A172 (cell line): ENCODE data around the gene JMJD8. TPM values are rescaled to one million over a fixed set of nuclear protein-coding genes. Genes with fewer than 3 reads are reported as not detected.
A peak's percentile ranks its signal among the peaks of the same experiment; 100 is the strongest.
"Not testable (repeated sequence)": the region's sequence is repeated elsewhere in the genome, so short reads cannot be mapped to it uniquely, and the experiment has no call there.

Experiments
- DNase-seq: peaks from one replicate; pipeline ENCODE4 v3.0.0-alpha.2; 2015; ENCODE audit warnings: low spot score
- total RNA-seq: library from RNA; depleted of rRNA; stranded (reverse); fragments of >200 nt; shearing (Covaris generic); gene quantifications from 2 replicates; pipeline ENCODE4 v1.2.3, GENCODE V29; 2014

The JMJD8 gene
- total RNA-seq, 1 experiment from 2014 or later = 1.6 TPM

DNA sequence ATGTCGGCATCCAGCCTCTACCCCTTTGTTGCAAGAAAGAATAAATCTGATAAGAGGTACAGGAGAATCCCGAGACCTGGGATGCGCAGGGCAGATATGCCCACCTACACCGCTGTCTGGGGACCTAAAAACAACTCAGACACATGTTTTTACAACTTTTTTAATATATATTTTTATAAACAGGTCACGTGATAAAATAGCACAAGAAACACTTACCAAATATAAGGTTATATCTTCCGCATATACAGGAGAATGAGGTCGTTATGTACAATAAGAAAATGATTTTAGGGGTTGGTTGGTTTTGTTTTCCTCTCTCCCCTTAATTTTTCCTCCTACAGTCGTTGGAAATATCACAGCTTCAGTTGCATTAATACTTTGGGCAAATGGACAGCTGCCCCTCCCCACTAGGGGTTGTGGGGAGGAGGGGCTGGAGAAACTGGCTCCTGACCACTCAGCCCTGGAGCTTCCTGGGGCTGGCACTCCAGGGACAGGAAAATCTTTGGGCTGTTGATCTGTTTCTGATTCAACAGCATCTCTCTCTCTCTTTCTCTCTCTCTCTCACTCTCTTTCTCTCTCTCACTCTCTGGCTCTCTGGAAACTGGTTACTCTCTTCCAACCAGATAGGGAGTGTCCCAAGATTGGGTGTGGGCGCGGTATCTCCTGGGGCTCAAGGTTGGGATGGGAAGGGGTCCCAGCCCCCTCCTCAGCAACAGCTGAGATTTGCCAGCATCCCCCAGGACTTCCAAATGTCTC lies 8.4 kb upstream of the JMJD8 start:
- DNase-seq = no peak

DNA sequence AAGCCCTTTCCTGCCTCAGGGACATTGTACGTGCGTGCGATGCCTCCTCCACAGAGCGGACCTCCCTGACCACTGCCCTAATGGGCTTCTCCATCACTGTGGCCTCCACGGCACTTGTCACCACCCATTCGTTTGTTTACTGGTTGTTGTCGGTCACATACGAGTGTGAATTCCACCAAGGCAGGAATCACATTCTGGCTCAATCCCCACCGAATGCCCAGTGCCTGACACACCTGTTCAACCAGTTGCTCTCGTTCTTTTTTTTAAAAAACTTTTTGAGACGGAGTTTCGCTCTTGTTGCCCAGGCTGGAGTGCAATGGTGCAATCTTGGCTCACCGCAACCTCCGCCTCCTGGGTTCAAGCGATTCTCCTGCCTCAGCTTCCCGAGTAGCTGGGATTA lies 7.1 kb upstream of the JMJD8 start:
- not testable (repeated sequence) for DNase-seq

DNA sequence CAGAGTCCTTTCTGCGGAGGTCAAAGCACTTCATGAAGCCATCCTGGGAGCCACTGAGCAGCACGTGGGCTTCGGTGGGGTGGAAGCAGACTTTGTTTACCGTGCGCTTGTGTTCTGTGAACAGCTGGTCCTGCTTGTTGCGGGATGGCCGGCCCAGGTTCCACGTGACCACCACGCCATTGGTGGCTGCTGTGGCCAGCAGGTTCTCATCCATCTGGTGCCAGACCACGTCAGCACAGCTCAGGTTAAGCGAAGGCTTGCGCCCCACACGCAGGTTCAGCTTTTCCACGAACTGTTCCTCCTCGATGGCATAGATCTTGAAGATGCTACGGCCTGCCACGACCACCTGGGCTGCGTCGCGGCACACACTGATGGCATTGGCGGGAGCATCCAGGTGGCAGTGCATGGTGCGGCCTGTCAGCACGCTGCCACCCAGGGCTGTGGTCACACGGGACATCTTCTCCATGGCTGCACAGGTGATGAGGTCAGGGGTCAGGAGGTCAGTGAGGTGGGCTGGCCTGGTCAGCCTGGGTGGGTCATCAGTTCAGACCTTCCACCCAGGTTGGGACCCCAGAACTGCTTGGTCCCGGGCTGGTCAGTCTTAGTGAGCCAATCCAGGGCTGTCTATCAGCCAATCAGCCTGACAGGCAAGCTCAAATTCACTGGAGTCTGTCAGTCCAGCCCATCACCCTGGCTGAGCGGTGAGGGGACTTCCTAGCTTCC lies 5.2 kb upstream of the JMJD8 start:
- DNase-seq = no peak

GRCh38 chr16:687499-687898 lies 3.4 kb upstream of the JMJD8 start:
- DNase-seq = no peak

- DNase-seq = no peak
Observed at GRCh38 chr16:686459-687260, 2.5 kb upstream of the JMJD8 start.

- peak; percentile 73 for DNase-seq
Observed at GRCh38 chr16:685967-686366, 1.8 kb upstream of the JMJD8 start.

- DNase-seq = no peak
Observed at GRCh38 chr16:684961-685696, 995 bp upstream of the JMJD8 start.

DNA sequence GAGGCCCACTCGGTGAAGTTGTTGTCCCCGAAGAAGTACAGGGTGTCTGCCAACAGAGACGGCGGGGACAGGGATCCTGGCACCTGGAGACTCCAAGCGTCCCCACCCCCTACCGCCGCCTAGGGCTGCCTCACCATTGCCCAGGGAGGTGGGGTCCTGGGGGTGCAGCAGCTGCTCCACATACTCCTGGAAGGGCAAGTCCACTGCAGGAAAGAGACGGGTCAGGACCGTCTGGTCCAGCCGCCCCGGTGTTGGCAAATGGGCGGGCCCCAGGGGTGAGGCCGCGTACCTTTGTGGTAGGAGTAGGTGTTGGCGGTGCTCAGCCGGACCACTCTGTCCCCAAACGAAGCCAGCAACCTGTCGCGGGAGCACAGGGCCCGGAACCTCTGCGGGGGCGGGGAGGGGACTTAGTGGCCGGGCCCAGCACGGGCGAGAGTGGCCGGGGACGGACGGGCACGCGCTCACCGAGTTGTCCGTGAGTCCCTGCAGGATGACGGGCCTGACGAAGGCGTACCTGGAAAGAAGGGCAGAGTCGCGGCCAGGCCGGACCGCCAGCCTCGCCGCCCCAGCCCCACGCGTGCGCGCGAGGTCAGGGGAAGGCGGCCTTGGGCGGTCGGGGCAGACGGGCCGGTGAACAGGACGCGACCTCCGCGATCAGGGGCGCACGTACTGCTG lies 601 bp downstream of the JMJD8 start:
- no peak for DNase-seq

DNA sequence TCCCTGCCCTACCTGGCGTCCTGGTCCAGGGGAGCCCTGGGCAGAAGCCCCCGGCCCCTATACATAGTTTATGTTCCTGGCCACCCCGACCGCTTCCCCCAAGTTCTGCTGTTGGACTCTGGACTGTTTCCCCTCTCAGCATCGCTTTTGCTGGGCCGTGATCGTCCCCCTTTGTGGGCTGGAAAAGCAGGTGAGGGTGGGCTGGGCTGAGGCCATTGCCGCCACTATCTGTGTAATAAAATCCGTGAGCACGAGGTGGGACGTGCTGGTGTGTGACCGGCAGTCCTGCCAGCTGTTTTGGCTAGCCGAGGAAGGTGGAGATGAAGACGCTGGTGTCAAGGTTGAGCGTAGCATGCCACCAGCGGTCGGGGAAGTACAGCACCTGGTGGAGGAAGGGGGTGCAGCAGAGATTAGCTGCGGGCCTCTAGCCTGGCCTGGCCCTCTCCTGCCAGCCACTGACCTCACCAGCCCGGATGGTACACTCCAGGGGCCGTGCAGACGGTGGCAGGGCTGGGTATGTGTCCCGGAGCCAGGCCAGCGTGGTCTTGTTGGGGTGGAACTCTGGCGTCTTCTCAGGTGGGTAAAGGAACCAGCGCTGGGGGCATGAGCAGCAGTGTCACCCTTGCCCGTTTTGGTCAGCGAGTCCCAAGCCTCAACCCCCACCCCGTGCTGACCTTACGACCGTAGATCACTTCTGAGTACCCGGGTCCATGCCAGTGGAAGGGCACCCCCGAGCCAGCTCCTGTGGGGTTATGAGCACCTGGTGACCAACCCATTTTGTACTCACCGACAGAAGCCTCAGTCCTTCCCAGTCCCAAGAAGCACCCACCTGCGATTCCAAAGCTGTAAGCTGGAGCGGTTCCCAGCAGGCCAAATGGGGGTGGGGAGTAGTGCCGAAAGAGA lies 1.4 kb downstream of the JMJD8 start:
- no peak for DNase-seq

DNA sequence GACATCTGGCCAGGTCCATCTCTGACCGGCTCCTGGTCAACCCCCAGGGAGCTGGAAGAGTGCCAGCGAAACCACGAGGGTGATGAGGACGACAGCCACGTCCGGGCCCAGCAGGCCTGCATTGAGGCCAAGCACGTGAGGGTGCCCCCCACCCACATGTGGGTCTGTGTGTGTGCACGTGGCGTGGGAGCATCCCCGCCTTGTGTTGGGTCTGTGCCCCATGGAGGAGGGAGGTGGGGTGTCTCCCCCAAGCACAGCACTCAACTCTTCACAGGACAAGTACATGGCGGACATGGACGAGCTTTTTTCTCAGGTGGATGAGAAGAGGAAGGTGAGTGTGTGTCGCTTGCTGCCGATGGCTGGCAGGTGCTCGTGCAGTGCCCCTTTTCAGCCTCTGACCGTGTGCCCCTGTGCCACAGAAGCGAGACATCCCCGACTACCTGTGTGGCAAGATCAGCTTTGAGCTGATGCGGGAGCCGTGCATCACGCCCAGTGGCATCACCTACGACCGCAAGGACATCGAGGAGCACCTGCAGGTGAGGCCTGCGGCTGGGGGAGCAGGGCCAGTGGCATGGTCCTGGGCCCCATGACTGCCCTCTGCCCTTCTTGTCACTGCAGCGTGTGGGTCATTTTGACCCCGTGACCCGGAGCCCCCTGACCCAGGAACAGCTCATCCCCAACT lies 2.2 kb downstream of the JMJD8 start:
- peak; percentile 65 for DNase-seq

GRCh38 chr16:680967-681745 lies 3.0 kb downstream of the JMJD8 start:
- peak; percentile 30 for DNase-seq

GRCh38 chr16:680625-680945 lies 3.5 kb downstream of the JMJD8 start:
- no peak for DNase-seq

DNA sequence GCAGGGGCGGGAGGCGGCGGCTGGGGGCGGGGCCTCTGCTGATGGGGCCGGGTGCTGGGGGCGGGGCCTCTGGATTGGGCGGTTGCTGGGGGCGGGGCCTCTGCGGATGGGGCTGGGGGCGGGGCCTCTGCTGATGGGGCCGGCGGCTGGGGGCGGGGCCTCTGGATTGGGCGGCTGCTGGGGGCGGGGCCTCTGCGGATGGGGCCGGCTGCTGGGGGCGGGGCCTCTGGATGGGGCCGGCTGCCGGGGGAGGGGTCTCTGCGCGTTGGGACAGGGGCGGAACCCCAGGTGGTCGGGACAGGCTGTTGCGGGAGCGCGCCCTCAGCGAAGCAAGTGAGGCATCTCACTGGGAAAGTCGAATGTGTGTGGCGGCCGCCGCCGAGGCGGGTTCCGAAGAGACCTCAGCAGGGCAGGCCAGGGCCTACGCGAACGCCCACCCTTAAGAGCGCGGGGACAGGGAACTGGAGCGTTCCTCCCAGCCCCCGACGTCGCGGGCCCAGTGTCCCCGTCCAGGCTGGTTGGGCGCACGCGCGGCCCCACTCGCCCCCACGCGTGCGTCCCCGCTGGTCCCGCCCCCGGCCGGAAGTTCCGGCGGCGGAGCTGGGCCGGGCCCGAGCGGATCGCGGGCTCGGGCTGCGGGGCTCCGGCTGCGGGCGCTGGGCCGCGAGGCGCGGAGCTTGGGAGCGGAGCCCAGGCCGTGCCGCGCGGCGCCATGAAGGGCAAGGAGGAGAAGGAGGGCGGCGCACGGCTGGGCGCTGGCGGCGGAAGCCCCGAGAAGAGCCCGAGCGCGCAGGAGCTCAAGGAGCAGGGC lies 4.1 kb downstream of the JMJD8 start, which contains the start of gene STUB1:
STUB1 (plus strand) TSS at position 597 of the 811 bp plus-strand sequence; CDS start at position 713, 116 bp downstream.
- peak; percentile 77 for DNase-seq

GRCh38 chr16:678858-679813 lies 5.0 kb downstream of the JMJD8 start:
- no peak for DNase-seq

DNA sequence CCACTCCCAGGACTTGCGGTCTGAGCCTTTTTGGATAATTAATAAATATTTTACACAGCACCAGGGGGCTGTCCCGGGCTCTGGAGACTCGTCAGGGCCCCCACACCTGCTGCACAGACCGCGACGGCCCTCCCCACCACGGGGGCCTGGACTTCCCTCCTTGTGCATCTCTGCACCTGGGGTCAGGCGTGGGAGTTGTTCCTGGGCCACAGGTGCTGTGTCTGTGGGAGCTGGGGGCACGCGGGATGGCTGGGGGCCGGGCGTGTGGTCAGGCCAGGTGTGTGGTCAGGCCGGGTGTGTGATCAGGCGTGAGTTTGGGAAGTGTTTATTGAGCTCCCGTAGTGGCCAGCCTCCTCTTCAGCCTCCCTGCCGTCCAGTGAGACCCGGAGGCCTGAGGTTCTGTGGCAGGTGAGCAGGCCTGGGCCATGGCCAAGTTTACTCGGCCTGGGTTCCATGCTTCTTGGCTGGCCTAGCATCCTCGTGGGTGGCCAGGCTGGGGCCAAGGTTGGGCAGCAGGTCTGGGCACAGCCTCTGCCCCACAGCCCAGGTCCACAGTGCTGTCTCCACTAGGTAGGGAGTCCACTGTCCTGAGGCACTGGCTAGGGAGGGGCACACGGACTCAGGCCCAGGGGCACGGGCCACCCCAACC lies 5.8 kb downstream of the JMJD8 start:
- no peak for DNase-seq
